Kidney tubule cell (primary cell): ENCODE results near the gene JUNB.

Experiments
- DNase-seq: peaks from one replicate; pipeline ENCODE4 v3.0.0-alpha.2; 2018; ENCODE audit warnings: low spot score

The JUNB gene

GRCh38 chr19:12791345-12792050, at the start of gene JUNB:
Gene JUNB, plus strand, starts transcription at chr19:12791486. Its CDS starts 286 bp downstream, at chr19:12791772.
- peak; percentile 97 for DNase-seq

DNA sequence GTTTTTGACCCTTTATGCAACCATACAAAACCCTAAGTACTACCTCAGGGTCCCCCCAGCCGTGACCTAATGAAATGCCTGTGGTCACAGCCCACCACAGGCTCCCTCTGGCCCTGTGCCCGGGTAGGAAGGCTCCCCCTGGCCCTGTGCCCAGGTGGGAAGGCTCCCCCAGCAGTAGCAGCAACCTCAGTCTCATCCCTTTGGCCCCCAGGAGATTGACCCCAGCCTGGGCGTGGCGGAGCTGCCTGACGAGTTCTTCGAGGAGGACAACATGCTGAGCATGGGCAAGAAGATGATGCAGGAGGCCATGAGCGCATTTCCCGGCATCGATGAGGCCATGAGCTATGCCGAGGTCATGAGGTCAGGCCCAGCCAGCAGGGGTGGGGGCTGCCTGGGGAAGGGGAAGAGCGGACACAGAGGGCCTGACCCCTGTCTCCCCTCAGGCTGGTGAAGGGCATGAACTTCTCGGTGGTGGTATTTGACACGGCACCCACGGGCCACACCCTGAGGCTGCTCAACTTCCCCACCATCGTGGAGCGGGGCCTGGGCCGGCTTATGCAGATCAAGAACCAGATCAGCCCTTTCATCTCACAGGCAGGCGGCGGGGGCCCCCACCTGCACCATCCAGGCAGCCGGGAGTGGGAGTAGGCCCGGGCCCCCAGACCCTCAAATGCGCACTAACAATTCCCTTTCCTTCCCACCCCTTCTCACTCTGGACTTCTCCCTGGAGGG, 46.0 kb upstream of the JUNB start:
- peak; percentile 13 for DNase-seq

- DNase-seq, result no peak
Observed at GRCh38 chr19:12748489-12748888, 42.8 kb upstream of the JUNB start.

DNA sequence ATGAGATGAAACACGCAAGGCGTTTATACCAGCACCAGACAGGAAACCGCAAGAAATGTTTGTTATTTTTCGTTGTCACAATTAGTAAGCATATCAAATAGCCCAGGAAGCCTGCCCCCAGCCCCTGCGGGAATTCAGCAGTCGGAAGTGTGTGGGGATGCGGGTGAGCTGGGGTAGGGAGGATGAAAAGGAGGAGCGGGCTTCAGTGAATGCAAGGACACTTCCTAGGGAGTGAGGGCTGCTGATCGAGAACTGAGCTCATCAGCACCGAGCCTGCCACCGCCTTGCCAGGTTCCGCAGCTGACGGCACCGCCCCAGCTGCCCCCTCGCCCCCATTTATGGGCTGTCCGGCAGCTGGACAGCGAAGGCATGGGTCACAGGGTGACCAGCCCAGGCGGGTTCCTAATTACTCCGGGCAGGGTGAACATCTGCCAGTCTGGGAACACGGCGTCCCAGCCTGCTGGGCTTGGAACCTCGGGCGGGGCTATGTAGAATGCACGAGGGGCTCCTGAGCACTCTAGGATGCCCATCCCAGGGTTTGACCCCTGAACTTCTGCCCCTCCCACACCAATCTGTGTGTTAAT, 41.3 kb upstream of the JUNB start:
- DNase-seq, result peak; percentile 25

DNA sequence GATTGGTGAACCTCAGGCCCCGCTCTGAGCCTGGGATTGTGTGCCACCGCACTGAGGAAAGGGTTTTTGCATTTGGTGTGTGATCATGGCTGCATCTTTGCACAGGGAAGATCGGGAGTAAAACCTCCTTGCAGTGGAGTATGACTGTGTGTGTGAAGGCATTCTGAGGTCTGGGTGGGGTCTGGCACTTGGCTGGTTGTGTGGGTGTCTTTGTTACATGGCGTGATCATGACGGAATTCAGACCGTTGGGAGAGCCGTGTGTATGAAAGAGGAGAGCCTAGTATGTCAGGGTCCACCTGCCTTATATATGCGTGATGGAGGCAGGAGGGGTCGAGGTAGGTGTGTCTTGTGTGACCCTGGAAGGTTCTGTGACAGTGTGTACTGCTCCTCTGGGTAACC, 40.4 kb upstream of the JUNB start:
- no peak for DNase-seq

GRCh38 chr19:12751635-12752034, 39.7 kb upstream of the JUNB start, which contains the start of gene BEST2:
Gene BEST2, plus strand, starts transcription at chr19:12751791. Its CDS starts 802 bp downstream, at chr19:12752593.
- DNase-seq, result no peak

DNA sequence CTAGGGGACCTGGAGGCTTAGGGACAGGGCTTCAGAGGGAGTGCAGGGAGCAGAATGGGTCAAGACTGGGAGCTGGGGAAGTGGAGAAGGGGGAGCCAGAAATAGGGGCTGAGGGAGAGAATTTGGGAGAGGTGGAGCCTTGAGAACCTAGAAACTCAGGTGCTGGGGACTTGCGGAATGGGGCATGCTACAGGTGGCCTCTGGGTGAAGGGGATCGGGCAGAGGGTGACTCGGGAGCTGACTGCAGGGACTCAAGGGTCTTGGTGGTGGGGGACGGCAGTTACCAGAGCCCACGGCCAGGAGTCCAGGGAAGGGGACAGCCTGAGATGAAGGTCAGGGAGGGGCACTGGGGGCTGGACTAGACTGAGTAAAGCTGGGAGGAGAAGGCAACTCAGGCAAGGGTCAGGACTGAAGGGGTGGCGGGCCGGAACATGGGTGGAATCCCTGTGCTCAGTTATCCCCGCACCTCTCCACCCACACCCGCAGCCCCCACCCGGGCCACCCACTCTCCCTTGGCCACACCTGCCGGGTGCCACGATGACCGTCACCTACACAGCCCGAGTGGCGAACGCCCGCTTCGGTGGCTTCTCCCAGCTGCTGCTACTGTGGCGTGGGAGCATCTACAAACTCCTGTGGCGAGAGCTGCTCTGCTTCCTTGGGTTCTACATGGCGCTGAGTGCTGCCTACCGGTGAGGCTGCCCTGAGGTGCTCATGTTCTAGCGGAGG, 39.1 kb upstream of the JUNB start:
- DNase-seq, result no peak

DNA sequence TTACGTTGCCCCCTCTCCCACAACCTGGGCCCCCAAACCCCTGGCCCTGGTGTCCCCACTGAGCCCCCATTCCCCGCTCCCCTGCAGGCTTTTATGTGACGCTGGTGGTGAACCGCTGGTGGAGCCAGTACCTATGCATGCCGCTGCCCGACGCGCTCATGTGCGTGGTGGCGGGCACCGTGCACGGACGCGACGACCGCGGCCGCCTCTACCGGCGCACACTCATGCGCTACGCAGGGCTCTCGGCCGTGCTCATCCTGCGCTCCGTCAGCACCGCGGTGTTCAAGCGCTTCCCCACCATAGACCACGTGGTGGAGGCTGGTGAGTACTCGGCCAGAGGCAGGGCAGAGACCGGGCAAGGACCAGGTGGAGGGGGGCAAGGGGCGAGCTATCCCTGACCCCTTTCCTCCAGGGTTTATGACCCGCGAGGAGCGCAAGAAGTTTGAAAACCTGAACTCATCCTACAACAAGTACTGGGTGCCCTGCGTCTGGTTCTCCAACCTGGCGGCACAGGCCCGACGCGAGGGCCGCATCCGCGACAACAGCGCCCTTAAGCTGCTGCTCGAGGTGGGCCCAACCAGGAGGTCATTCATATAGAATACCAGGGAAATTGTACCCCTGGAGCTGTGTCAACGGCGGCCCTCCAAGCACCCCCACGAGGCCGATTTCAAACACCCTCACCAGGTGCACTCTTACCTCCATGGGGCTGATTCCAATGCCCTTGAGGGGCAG, 36.7 kb upstream of the JUNB start:
- no peak for DNase-seq

DNA sequence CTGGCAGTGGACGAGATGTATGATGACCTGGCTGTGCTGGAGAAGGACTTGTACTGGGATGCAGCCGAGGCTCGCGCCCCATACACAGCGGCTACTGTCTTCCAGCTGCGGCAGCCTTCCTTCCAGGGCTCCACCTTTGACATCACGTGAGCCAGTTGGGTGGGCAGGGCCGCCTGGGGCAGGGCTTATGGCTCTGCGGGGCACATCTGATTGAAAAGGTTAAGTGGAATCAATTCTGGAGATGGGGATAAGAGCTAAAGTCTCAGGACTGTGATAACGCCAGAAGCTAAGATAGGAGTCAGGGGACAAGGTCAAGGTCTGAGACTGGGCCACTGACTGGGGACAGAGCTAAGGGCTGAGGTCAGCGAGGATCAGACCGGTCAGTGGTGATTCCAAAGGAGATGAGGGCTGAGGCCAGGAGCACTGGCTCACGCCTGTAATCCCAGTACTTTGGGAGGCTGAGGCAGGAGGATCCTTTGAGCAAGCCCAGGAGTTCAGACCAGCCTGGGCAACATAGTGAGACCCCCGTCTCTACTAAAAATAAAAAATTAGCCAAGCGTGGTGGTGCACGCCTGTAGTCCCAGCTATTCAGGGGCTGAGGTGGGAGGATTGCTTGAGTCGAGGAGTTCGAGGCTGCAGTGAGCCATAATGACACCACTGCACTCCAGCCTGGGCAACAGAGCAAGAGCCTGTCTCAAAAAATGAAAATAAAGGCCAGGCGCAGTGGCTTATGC, 35.0 kb upstream of the JUNB start:
- no peak for DNase-seq

GRCh38 chr19:12757544-12758274, 33.6 kb upstream of the JUNB start:
- DNase-seq, result peak; percentile 74

- DNase-seq, result no peak
Observed at GRCh38 chr19:12759686-12760085, 31.6 kb upstream of the JUNB start.

- no peak for DNase-seq
Observed at GRCh38 chr19:12763100-12763499, 28.2 kb upstream of the JUNB start.

DNA sequence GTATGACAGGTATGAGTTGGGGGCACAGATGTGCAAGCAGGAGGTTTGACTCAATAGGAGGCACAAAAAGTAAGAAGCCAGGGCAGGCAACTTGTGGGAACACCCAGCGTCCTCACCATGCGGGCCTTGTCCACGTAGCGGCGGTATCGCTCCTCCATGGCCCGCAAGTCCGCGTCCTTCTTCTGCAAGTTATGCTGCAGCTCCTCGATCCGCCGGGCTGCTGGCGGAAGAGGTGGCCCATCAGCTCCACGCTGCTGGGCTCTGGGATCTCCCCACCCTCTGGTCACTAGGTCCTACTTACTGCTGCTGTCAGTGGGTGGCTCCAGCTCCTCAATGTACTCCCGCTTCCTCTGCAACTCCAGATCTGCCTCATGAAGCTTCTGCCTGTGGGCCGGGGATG, 26.6 kb upstream of the JUNB start:
- DNase-seq, result no peak

DNA sequence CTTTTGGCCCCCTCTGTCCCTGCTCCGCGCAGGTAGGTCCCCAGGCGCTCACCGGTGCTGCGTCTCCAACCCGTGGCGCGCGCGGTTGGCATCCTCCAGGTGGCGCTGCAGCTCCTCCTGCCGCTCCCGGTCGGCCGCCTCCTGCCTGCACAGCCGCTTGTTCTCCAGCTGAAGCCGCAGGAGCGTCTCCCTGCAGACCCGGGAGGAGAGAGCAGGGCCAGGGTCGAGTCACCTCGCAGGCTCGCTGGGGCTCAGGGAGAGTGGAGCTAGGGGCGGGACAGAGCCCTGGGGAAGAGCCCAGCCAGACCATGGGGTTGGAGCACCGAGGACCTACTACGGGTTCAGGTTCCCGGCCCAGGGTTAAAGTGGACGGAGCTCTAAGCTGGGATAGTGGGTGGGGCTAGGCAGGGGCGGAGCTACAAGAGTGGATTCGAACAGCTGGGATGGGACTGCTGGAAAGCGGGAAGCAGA, 25.2 kb upstream of the JUNB start:
- DNase-seq, result no peak

DNA sequence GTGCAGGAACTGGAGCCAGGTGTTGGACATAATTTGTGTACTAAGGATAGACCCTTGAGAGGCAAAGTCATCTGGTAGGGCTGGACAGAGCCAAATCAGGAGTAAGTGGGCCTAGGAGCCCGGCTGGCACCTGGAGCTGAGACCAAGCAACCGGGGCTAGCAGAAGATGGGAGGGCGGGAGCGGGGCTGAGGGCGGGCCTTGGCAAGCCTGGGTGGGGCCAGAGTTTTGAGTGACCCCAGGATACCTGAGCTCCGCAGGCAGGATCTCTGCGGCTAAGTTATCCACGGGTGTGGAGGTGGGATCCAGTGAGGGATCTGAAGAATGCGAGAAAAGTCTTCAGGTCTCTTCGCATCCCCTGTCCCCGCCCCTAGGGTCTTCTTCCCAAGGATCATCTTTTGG, 24.1 kb upstream of the JUNB start:
- DNase-seq, result no peak

DNA sequence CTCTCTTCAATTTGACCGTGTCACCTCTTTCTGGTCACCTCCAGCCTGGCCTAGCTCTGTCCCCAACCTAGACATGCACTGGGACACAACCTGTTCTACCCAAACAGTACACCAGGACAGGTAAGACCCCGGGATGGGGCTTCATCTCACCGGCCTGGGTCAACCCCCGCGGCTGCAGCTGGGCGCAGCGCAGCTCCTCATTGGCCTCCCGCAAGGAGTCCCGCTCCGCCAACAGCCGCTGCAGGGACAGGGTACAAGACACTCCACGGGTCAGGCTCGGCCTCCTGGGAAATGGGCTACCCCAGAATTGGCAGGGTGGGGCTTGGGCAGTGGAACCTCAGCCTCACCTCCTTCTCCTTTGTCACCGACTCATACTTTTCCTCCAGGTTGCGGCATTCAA, 23.6 kb upstream of the JUNB start:
- DNase-seq, result no peak

- no peak for DNase-seq
Observed at GRCh38 chr19:12769689-12770088, 21.6 kb upstream of the JUNB start.

- DNase-seq, result no peak
Observed at GRCh38 chr19:12770922-12771321, 20.4 kb upstream of the JUNB start.

GRCh38 chr19:12772323-12772722, 19.0 kb upstream of the JUNB start:
- no peak for DNase-seq

DNA sequence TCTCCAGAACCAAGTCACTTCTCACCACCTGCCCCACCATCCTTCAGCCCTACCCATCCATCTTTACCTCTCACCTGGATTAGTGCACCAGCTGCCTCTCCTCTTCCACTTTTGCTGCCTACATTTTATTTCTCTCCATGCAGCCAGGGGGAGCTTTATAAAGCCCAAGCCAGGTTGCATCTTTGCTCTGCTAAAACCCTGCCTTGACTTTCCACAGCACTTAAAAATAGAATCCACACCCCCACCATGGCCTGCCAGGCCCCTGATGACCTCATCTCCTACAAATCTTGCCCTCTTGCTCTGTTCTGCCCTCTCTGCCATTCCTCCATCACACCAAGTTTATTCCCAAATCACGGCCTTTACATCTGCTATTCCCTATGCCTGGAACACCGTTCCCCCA, 17.7 kb upstream of the JUNB start:
- DNase-seq, result peak; percentile 46
